Non-pigmented ciliary epithelial cell (primary cell): ENCODE data around the gene RAMACL.
A peak's percentile ranks its signal among the peaks of the same experiment; 100 is the strongest.
"Not testable (repeated sequence)": the region's sequence is repeated elsewhere in the genome, so short reads cannot be mapped to it uniquely, and the experiment has no call there.

Experiments
- DNase-seq: peaks from one replicate; pipeline ENCODE4 v3.0.0-alpha.2; 2010; ENCODE audit warnings: low read depth

Gene RAMACL

GRCh38 chr6:166586424-166587156 is at the start of gene RAMACL:
Gene RAMACL (minus strand): TSS chr6:166586678. CDS start chr6:166586477, 201 bp downstream.
- DNase-seq: no peak

GRCh38 chr6:166635013-166635970 is 48.8 kb upstream of the RAMACL start:
- DNase-seq: no peak

GRCh38 chr6:166634581-166634980 is 48.1 kb upstream of the RAMACL start:
- DNase-seq: not testable (repeated sequence)

- no peak for DNase-seq
Observed at GRCh38 chr6:166633732-166634535, 47.5 kb upstream of the RAMACL start.

GRCh38 chr6:166632731-166633130 is 46.3 kb upstream of the RAMACL start:
- no peak for DNase-seq

- DNase-seq: no peak
Observed at GRCh38 chr6:166630462-166630861, 44.0 kb upstream of the RAMACL start.

GRCh38 chr6:166629628-166630027 is 43.1 kb upstream of the RAMACL start:
- peak; percentile 49 for DNase-seq

GRCh38 chr6:166627875-166628801 is 41.7 kb upstream of the RAMACL start:
- no peak for DNase-seq

- peak; percentile 96 for DNase-seq
Observed at GRCh38 chr6:166627033-166627874, 40.8 kb upstream of the RAMACL start, which contains the start of gene RPS6KA2. Gene RPS6KA2 (minus strand): TSS chr6:166627251. CDS start chr6:166627019, 232 bp downstream.

GRCh38 chr6:166626177-166627032 is 39.9 kb upstream of the RAMACL start:
- DNase-seq: no peak

- DNase-seq: no peak
Observed at GRCh38 chr6:166625356-166625755, 38.9 kb upstream of the RAMACL start.

GRCh38 chr6:166624275-166624674 is 37.8 kb upstream of the RAMACL start:
- no peak for DNase-seq

- no peak for DNase-seq
Observed at GRCh38 chr6:166623318-166623717, 36.8 kb upstream of the RAMACL start.

GRCh38 chr6:166621114-166621540 is 34.6 kb upstream of the RAMACL start:
- no peak for DNase-seq

GRCh38 chr6:166620478-166621113 is 34.1 kb upstream of the RAMACL start:
- no peak for DNase-seq

- peak; percentile 84 for DNase-seq
Observed at GRCh38 chr6:166619912-166620311, 33.4 kb upstream of the RAMACL start.

- peak; percentile 88 for DNase-seq
Observed at GRCh38 chr6:166618866-166619761, 32.6 kb upstream of the RAMACL start.
